Measurements from ENCODE around the gene ENSA. TPM values are rescaled to one million over a fixed set of nuclear protein-coding genes. Genes with fewer than 3 reads are reported as not detected.

ENSA gene
- total and polyA plus RNA-seq, 4 donors: 19.0 to 59.8 (median 55.3) TPM

GRCh38 chr1:150572918-150573647 lies 56.3 kb downstream of the ENSA start (continued):
- TF ChIP-seq, protein P1, sequence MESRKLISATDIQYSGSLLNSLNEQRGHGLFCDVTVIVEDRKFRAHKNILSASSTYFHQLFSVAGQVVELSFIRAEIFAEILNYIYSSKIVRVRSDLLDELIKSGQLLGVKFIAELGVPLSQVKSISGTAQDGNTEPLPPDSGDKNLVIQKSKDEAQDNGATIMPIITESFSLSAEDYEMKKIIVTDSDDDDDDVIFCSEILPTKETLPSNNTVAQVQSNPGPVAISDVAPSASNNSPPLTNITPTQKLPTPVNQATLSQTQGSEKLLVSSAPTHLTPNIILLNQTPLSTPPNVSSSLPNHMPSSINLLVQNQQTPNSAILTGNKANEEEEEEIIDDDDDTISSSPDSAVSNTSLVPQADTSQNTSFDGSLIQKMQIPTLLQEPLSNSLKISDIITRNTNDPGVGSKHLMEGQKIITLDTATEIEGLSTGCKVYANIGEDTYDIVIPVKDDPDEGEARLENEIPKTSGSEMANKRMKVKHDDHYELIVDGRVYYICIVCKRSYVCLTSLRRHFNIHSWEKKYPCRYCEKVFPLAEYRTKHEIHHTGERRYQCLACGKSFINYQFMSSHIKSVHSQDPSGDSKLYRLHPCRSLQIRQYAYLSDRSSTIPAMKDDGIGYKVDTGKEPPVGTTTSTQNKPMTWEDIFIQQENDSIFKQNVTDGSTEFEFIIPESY (IDR thresholded peaks at IDR 0.05): no peak

Small RNAs within 50 kb of the gene (small RNA-seq; reads per million reads assigned to genes)
- gene RF00015 (not detected), gene RF00561 (not detected)

Other genes starting within 250 kb of the ENSA start
- gene TARS2, start 142.2 kb downstream of the ENSA start, total RNA-seq: 10 to 100 TPM; 16.5 to 20.8 TPM
- gene TARS2, start 142.2 kb downstream of the ENSA start, polyA plus RNA-seq: 10 to 100 TPM; 10.9 to 20.7 TPM
- gene ECM1, start 121.5 kb downstream of the ENSA start, total RNA-seq: 1 to 10 TPM; 5.1 to 8.1 TPM
- gene ECM1, start 121.5 kb downstream of the ENSA start, polyA plus RNA-seq: 10 to 100 TPM; 17.0 to 22.5 TPM
- gene FALEC, start 113.9 kb downstream of the ENSA start, total RNA-seq: not detected
- not detected for gene FALEC, start 113.9 kb downstream of the ENSA start, polyA plus RNA-seq
- gene ADAMTSL4, start 80.2 kb downstream of the ENSA start, total RNA-seq: 10 to 100 TPM in 1 of 2 donors, 1 to 10 TPM in 1; 5.6 to 11.5 TPM
- 10 to 100 TPM; 11.4 to 12.2 TPM for gene ADAMTSL4, start 80.2 kb downstream of the ENSA start, polyA plus RNA-seq
- 100 to 1,000 TPM in 1 of 2 donors, 10 to 100 TPM in 1; 94.6 to 181 TPM for gene MCL1, start 50.0 kb downstream of the ENSA start, total RNA-seq
- gene MCL1, start 50.0 kb downstream of the ENSA start, polyA plus RNA-seq: 10 to 100 TPM; 23.4 to 65.4 TPM
- gene GOLPH3L, start 67.5 kb upstream of the ENSA start, total RNA-seq: 10 to 100 TPM in 1 of 2 donors, 1 to 10 TPM in 1; 8.5 to 11.3 TPM
- 1 to 10 TPM; 6.0 to 6.6 TPM for gene GOLPH3L, start 67.5 kb upstream of the ENSA start, polyA plus RNA-seq
- gene HORMAD1, start 91.3 kb upstream of the ENSA start, total RNA-seq: under 1 TPM; 0.47 to 0.92 TPM
- under 1 TPM; 0.06 to 0.24 TPM for gene HORMAD1, start 91.3 kb upstream of the ENSA start, polyA plus RNA-seq
- 100 to 1,000 TPM in 1 of 2 donors, 10 to 100 TPM in 1; 79.7 to 122 TPM for gene CTSS, start 136.2 kb upstream of the ENSA start, total RNA-seq
- 10 to 100 TPM; 17.3 to 45.1 TPM for gene CTSS, start 136.2 kb upstream of the ENSA start, polyA plus RNA-seq
- 1 to 10 TPM; 2.2 to 3.8 TPM for gene CTSK, start 178.6 kb upstream of the ENSA start, total RNA-seq
- gene CTSK, start 178.6 kb upstream of the ENSA start, polyA plus RNA-seq: 1 to 10 TPM; 2.3 to 2.4 TPM
- 10 to 100 TPM; 23.2 to 45.9 TPM for gene ARNT, start 247.0 kb upstream of the ENSA start, total RNA-seq
- 10 to 100 TPM; 11.2 to 13.9 TPM for gene ARNT, start 247.0 kb upstream of the ENSA start, polyA plus RNA-seq